ENCODE data around the gene NECTIN1.

NECTIN1 gene, protein sequence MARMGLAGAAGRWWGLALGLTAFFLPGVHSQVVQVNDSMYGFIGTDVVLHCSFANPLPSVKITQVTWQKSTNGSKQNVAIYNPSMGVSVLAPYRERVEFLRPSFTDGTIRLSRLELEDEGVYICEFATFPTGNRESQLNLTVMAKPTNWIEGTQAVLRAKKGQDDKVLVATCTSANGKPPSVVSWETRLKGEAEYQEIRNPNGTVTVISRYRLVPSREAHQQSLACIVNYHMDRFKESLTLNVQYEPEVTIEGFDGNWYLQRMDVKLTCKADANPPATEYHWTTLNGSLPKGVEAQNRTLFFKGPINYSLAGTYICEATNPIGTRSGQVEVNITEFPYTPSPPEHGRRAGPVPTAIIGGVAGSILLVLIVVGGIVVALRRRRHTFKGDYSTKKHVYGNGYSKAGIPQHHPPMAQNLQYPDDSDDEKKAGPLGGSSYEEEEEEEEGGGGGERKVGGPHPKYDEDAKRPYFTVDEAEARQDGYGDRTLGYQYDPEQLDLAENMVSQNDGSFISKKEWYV

DNA sequence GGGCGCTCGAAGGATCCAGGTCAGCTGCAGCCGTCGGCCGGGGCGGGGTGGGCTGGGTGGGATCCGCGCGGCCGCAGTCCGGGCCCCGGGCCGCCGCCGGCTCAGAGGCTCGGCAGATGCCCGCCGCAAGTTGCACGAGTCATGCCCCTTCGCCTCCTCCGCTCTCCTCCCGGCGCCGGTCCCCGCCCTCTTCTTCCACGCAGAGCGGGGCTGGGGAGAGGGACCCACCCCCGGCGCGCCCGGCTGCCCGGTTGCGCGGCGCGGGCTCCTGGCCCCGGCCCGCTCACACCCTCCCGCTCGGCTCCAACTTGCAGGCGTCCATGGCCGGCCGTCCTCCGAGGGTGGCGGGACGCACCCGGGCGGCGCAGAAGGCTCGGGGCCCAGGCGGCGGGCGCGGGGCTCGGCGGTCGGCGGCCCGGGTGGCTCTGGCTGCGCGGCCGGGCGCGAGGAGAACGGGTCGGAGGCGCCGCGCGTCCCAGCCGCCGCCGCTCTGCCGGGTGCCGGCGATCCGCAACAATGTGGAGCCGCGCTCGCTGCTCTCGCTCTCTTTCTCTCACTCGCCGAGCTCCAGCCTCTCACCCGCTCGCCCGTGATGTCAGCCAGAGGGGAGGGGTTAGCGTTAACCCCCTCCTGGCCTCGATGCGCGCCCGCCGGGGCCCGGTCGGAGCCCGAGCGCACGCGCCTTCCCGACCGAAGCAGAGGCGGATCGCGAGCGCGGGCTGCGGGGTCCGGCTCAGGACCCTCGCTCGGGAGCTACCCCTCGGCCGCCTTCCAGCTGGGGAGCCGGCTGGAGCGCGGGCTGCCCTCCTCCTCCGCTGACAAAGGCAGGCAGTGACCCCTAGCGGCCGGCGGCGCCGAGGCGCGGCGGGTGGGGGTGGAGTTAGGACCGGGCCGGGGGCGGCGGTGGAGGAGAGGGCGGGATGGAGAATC is at the start of gene NECTIN1:
TSS of gene NECTIN1 (minus strand) at position 550 of the 930 bp plus-strand sequence. CDS start 647 bp downstream, outside the sequence.
- peak; percentile 95 for DNase-seq

DNA sequence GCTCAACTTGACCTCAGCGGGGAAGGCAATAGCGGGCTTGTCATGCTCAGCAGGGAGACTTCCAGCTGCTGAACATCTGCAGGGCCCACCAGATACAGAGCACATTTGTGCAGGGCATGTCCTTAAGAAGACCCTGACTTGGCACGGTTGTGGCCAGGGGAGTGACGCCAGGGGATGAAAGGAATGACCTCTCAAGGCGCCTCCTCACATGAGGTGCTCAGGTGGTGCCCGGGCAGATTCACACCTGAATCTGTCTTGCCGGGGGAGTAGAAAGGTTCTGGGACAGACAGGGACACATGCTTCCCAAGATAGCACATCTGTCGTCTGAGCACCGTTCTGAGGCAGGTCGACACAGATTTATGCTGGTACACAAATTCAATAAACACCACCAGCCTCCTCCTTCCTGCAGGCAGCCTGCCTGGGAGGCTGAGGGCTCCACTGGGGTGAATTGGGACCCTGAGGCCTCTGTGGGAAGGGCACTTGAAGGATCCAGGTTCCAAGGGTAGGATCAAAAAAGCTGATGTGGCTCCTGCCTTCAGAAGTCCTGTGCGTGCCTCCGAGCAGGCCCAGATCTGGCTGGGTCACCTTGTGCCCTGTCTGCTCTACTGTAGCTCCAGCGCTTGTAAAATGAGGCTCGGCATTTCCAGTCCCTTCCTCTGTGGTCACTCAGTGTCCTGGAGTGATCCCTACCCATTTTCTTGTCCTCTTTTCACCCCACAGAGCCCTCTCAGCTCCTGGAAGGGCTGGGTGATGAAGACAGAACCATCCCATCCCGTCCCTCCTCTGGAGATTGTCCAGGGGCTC is 49.6 kb upstream of the NECTIN1 start:
- DNase-seq: no peak

DNA sequence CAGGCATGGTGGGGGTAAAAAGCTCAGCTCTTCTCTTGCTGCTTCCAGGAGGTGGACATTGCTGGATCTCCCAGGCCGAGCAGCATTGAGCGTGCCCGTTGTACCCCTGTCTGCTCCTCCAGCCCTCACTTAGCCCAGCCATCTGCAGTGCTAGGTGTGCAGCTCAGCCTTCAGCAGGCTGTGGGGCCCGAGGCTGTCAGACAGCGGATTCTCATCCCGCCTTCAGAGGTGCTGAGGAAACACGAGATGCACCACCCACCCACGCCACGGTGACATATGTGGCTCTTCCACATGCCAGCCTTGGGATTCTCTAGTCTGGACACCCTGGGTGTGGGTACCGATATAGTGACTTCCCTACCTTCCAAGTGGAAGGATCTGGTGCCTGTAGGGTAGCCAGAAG is 48.9 kb upstream of the NECTIN1 start:
- DNase-seq: no peak

DNA sequence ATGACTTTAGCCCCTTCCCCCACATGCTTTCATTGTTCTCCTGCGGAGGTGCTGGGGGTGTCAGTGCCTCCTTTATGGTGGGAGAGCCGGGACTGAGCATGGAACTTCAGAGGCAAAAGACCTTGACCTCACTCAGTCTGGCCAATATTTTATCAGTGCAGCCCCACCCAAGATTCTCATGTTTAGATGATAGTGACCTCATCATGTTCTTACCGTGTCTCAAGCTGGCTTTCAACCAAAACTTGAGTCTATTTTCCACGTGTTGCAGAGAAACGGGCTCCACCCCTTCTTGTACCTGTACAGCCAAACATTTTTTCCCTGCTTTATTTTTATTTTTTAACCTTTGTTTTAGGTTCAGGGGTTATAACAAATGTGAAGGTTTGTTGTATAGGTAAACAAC is 47.7 kb upstream of the NECTIN1 start:
- no peak for DNase-seq

DNA sequence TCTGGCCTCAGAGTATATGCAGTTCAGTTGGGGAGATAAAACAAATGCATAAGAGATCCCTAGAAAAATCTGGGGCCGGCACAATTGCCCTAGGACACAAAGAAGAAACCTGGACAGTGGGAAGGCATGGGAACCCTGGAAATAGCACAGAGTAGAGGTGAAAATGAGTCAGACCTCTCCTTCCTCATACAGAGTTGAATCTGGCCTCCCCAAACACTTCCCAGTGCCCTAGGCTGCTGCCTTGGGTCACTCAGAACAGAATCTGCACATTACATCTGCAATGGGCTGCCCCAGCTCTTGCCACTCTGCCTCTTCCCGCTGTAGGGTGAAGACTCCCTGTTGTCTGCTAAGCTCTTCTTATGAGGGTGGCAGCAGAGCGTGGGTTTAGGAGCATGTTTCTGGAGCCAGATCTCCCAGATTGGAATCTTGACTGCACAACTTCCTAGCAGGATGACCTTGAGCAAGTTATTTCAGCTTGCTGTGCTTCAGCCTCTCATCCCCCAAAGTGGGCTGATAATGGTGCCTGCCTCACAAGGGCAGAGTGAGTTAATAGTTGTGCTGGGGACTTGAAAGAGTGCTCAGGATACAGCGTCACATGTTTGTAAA is 47.1 kb upstream of the NECTIN1 start:
- no peak for DNase-seq

DNA sequence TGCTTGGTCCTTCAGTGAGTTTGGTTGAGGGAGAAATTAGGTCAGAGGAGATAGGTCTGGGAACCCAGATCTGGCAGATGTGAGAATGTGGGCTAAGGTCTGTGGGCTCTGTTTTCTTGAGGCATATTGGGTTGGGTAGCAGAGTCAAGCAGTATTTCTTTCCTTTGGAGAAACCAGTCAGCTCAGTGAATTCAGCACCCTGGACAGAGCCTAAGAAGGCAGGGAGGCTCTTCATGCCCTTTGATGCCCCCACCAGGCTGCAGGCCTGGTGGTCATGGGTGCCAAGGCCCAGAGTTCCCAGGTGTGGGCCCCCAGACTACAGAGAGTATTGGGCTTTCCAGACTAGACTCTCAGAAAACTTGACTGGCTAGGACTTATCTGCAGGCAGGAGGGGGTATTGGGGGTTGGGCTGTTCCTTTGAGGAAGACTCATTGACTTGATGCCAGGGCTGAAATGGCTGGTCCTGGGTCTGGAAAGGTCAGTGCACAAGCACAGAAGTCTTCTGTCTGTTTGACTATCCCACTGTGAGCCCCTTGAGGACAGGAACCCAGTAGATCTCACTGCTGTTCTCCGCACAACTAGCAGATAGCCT is 45.3 kb upstream of the NECTIN1 start:
- no peak for DNase-seq

DNA sequence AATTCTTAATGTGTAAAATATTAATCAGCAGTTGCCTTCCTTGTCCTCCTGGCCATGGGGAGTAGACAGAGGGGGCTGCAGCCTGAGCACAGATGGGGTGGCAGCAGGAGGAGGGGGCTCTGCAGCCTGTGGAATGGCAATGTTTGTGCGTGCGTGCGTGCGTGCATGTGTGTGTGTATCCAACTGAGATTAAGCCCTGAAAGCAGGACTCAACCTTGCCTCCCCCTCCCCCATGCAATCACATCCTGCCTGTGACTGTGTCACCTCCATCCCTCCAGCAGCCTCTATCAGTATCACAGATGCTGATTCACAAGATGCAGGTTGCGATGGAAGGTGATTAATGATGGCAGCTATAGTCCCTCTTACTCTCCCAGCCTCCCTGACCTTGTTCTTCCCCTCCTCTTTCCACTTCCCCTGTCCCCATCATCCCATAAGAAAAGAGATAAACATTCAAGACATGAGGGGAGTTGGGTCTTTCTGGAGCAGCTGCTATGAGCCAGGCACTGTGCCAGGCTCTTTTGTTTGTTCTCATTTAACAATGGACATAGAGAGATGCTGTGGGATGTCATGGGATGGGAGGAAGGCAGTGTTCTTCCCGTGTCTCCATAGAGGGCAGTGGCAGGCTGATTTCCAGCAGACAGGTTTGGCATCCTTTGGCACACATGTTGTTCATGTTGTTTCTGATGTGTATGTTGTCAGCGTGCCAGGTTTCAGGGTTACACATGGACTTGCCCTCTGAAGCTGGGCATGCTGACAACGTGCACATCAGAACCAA is 43.8 kb upstream of the NECTIN1 start:
- DNase-seq: peak; percentile 66

DNA sequence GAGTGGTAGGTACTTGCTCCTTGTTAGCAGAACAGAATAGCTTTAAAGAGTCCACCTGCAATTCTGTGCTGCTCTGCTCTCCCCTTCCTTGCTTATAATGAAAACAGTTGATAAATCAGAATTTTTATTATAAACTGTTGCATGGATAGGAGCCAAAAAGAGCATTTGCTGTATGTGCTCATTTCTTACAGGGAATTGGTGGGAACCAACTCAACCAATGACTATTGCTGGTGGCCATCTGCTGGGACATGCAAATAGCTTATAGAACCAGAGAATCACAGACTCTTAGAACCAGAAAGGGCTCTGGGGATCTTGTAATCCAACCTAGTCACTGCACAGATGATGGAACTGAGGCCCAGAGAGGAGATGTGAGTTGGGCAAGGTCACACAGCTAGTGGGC is 43.1 kb upstream of the NECTIN1 start:
- DNase-seq: no peak

DNA sequence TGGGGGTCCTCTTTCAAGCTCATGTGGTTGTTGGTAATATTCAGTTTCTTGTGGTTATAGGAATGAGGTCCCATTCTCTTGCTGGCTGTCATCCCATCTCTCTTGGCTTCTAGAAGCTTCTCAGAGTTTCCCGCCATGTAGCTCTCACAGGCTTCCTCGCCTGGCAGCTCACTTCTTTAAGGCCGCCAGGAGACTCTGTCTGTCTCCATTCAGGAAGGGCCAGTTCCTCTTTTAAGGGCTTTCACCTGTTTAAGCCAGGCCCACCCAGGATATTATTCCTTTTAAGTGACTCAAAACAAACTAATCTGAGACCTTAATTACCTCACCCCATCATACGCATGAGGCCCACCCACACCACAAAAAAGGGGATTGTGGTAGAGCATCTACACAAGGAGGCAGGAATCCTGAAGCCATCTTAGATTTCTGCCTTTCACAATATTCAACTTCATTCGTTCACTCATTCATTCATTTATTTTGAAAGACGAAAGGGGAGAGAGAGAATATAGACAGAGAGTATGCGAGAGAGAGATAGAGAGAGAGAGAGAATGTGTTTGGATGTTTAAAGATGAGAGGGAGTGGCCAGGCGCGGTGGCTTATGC is 42.3 kb upstream of the NECTIN1 start:
- DNase-seq: no peak

DNA sequence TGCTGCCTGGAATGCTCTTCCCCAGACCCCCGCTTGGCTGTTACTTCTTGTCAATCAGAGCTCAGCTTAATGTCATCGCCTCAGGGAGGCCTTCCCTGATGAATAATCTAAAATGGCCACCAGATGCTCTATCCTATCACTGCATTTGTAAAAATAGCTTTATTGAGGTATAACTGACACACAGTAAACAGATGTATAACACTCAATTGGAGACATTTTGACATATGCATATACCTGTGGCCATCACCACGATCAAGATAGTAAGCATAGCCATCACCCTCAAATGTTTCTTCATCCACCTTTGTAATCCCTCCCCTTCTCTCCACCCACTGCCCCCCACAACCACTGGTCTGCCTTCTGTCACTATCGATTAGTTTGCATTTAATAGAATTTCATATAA is 36.6 kb upstream of the NECTIN1 start:
- no peak for DNase-seq

DNA sequence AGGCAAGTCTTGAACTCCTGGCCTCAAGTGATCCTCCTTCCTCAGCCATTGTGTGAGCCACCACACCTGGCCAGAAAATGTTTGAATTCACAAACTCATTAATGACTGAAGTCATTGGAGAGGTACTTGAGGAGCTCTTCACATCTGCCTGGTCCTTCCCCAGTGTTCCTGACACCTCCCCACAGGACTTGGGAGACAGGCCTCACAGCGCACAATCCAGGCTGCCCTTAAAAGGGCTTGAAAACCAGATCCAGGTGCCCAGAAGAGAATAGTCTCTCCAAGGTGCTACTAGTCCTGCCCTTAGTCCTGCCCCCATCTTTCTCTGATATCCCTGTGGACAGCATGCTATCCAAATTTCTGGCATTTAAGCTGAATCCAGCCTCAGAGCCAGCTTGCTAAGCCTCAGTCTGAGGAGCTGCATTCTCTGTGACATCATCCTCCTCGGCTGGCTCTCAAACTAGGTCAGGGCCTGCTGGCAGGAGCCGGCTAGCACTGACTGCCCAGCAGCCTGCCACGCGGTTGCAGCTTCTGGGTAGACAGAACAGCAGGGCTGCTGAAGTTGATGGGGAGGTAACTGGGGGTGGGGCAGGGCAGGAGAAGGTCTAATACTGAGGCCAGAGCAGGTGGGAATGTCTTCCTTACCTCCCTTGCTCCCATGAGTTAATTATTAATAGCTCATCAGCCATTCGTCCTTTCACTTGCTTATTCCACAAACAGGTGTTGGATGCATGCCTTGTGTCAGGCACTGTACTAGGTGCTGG is 35.3 kb upstream of the NECTIN1 start:
- DNase-seq: peak; percentile 34

DNA sequence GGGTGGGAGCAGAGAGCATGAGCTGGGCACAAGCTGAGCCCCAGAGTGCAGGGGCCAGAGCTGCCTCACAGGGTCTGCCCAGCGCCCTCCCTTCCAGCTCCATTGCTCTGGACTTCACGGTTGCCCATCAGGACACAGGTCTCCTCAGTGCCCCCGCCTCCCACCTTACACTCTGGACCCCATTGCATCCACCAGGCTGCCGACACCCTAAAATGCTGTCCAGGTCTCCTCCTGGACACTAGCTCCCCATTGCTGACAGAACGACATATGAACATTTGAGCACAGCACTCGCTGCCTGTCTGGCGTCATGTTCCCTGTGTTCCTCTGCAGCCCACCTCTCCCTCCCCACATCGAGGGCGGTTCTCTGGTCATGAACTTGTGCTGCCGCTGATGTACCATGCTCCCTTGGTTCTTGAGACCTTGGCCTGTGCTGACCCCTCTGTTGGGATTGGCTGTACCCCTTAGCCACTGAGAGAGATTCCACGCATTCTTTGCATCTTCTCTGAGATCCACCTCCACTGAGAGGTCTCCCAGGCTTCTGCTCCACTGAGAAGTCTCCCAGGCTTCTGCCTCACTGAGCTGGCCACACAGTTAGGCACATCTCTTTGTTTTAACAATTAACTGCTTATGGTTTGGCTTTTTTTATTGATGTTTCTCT is 34.2 kb upstream of the NECTIN1 start:
- no peak for DNase-seq

DNA sequence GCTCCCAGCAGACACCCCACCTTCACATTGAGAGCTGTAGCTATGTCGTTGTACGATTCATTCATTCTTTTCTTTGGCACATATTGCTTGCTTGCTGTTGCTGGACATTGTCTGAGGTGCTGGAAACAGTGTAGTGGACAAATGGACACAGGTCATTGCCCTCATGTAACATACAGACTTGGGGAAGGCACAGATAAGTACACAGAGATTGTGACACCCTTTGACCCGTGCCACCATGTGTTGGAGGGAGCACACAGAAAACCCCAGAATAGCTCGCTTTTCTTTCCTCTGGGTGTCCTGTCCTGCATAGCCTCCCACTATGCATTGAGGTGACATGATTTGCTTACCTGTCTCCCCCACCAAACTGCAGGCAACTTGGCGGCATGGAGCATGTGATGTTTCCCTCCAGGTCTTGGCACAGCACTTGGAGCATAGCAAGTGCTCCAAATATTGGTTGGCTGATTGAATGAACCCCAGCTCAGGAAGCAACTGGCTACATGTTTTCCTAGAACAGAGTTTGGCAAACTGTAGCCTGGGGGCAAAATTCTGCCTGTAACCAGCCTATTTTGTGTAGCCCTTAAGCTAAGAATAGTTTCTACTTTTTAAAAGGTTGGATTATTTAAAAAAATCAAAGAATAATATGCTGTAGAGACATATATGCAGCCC is 30.9 kb upstream of the NECTIN1 start:
- no peak for DNase-seq

DNA sequence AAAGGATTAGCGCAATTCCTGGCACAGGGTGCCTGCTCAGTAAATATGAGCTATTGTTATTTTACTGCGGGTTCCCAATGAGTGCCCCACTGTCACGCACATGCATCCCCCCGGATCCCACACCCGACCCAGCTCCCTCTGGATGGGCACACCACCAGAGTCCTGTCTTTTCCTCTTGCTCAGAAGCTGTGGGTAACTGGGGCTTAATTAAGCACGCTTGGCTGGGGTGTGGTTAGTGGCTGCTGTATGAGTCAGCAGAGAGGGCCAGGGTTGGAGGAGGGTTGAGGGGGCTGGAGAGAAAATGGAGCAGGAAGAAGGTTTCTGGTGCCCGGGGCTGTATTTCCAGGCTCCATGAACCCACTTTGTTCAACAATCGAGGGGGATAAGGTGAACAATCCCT is 30.3 kb upstream of the NECTIN1 start:
- no peak for DNase-seq

DNA sequence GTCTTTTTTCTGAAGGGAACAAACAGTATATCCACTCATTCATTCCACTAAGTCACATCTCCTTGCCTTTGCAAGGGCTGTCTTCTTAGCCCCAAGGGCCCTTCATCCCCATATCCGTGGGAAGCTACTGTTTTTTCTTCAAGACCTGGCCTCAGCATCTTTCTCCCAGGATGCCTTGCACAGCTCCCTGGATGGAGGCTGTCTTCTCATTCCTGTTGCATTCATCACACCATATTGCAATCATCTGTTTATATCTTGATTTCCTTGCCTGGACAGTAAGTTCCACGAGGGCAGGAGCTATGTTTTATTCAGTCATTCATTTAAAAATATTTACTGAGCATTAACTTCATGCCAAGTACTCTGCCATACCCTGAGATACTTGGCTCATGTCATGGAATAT is 29.3 kb upstream of the NECTIN1 start:
- no peak for DNase-seq

DNA sequence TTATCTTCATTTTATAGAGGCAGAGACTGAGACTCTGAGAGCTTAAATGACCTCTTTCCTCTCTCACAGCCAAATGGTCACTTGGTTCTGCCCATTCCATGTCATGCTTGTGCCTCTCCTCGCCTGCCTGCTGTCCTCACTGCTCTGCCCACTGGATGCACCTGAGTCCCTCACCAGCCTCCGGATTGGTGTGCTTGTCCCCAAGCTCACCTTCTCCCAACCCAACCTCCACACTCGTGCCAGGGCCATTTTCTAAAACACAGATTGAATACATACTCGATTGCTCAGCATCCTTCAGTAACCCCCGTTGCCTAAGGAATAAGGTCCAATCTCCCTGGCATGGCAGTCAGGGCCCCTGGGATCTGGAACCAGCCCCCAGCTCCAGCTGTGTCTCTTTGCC is 28.4 kb upstream of the NECTIN1 start:
- DNase-seq: no peak

DNA sequence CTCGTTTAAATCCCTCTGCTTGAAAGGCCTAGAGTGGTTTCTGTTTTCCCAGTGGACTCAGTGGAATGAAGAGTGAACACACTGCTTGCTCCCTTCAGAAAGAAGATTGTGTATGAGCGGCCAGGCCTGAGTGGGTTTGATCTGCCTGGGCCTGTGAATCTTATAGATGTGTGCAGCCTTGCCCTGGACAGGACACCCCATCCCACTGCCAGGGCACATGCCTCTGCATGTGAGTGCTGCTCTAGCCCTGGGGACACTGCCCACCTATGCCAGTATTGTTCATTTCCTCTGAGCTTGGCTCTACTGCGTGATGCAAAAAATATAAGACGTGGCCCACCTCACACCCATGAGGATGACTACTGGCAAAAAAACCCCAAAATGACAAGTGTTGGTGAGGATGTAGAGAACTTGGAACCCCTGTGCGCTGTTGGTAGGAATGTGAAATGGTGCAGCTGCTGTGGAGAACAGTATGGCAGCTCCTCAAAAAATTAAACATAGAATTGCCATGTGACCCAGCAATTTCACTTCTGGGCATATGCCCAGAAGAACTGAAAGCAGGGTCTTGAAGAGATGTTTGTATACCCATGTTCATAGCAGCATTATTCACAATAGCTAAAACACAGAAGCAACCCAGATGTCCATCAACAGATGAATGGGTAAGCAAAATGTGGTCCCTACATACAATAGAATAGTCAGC is 27.3 kb upstream of the NECTIN1 start:
- no peak for DNase-seq
